HG03575 (cell line): ENCODE results near the gene AGXT.

Source experiments
- ATAC-seq: cut with Tn5 transposase; IDR thresholded peaks from one replicate; pipeline ENCODE4 v1.9.1; 2021; ENCODE audit not compliant: unreplicated experiment, insufficient number of reproducible peaks, low FRiP score; ENCODE audit errors: extremely low read depth

AGXT gene

DNA sequence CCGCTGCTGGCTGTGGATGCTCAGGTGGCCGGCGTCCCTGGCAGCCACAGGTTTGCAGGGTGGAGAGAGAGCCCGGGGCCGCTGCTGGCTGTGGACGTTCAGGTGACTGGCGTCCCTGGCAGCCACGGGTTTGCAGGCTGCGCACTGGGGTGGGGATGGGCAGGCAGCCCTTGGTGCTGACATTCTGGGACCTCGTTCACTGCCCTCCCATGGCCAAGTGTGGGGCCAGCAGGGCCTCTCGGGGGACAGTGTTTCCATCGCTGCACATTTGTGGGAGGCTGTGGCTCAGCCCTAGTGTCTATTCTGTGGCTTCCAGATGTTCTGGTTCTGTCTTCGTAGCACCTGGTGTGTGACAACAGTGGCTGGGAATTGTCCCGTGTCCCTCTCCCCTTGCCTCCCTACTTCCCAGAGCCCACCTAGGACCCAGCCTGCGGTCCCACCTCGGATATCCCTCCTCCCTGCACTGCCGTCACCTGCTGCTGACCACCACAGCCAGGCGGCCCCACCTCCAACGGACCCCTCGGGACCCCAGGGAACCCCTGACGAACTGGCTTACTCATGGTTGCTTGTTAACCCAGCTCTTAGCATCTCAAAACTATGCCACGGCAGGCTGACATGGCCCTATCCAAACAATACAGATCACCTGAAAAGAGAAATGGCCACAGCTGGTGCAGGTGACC lies 38.4 kb downstream of the AGXT start:
- no peak for ATAC-seq

DNA sequence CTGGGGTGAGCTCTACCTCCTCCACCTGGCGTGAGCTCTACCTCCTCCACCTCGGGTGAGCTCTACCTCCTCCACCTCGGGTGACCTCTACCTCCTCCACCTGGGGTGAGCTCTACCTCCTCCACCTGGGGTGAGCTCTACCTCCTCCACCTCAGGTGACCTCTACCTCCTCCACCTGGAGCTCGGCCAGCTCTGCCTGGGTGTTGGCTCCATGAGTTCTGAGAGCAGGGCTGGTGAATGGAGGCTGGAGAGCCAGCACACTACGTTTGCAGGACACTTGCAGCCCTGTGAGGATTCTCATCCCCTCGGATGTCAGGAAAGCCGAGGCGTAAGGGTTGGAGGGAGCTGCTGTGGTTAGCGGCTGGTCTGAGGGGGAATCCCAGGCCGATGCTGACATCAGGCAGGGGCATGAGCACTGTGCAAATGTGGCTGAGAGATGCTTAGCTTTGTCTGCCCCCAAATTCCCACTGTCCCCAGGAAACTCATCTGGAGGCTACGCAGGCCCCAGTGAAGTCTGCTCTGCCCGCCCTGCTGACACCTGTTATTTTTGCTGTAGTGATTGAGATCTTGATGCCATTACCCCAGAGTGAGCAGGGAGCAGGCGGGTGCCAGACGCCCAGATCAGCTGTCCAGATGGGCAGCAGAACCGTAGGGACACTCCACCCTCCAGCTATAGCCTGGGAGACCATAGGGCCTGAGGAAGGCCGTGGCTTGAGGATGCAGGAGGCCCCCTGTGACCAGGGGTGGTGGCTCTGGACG lies 40.8 kb downstream of the AGXT start:
- no peak for ATAC-seq

DNA sequence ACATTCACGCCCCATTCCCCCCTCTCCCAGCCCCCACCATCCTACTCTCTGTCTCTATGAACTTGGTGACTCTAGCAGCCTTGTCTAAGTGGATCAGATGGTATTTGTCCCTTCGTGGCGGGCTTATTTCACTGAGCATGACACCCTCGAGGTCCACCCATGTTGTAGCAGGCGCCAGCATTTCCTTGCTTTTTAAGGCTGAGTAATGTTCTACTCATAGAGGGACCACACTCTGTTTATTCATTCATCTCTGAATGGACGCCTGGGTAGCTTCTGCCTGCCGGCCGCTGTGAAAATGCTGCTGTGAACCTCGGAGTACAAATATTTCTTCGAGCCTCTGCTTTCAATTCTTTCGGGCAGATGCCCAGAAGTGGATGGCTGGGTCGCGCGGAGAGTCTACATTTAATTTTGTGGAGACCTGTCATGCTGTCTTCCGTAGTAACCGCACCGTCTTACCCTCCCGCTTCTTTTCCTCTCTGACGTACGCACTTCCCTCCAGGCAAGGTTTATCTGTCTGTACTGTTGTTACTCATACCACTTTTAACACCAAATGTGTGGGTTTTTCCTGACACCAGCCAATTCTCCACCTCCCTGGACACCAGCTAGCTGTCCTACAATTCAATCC lies 43.1 kb downstream of the AGXT start:
- no peak for ATAC-seq

DNA sequence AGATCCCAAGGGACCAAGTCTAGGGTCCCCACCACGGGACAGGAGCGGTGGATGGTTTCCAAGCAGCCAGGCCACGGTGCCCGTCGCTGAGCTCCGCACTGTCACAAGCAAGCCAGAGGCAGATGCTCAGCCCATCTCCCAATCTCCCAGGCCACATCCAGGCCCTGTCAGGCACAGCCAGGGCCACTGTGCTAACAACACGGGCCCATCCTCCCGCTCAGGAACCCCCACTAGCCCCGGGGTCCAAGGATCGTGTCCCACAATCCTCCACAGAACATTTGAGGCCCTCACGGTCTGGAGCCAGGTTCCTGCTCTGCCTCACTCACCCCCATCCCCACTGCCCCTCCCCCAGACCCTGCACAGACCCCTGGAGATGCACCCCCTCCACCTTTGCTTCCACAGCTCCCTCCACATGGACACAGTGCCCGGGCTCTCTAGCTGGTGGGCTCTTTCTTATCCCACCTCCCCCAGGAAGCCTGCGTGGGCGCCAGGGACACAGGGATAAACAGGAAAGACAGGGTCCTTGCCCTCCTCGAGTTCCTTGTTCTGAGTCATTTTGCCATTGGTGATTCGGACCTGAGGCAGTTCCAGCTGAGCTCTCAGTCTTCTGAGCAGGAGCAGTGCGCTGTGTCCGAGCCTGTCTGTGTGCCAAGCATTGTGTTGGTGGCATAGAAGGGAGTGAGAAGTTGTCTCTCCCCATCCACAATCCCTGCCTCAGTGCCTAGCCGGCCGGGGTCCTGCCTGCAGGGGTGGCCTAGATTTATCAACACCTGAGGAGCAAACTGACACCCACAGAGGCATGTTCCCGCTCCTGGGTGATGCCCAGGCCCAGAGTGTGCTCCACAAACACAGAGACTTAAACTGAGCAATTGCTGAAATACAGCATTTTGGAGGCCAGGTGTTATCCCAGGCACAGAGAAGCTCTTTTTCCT lies 44.5 kb downstream of the AGXT start:
- ATAC-seq, result no peak

DNA sequence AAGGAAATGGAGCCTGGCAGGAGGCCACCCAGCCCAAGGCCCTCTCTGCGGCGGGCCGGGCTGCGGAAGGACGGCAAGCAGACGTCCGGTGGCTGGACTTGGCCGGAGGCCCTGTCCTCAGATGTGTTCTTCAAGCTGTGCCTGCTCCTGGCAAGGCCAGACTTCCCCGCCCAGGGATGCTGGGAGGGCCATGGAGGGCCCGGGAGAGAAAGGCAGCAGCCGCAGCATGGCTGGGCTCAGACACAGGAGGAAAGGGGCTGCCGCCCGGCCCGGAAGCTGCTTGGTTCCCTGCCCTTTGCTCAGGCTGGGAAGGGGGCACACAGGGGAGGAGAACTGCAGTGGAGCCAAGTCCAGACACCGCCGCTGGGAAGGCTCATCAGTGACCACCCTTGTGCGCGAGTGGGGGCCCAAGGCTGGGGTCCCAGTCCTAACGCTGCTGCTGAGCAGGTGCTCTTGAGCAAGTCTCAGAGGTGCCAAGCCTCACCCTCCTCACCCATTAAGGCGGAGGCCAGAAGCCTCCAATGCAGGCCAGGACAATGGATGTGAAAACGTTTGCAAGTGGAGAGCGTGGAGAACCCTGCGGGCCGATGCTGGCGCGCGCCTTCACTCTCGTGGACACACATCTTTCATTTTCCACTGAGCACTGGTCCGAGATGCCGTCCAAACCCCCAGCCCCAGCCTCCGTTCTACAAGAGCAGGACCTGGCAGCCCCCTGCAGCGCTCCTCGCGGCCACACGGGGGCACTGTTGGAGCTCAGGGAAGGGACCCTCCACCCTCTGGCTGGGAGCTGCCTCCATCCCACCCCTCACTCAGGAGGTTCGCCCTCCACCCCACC lies 45.4 kb downstream of the AGXT start:
- no peak for ATAC-seq

DNA sequence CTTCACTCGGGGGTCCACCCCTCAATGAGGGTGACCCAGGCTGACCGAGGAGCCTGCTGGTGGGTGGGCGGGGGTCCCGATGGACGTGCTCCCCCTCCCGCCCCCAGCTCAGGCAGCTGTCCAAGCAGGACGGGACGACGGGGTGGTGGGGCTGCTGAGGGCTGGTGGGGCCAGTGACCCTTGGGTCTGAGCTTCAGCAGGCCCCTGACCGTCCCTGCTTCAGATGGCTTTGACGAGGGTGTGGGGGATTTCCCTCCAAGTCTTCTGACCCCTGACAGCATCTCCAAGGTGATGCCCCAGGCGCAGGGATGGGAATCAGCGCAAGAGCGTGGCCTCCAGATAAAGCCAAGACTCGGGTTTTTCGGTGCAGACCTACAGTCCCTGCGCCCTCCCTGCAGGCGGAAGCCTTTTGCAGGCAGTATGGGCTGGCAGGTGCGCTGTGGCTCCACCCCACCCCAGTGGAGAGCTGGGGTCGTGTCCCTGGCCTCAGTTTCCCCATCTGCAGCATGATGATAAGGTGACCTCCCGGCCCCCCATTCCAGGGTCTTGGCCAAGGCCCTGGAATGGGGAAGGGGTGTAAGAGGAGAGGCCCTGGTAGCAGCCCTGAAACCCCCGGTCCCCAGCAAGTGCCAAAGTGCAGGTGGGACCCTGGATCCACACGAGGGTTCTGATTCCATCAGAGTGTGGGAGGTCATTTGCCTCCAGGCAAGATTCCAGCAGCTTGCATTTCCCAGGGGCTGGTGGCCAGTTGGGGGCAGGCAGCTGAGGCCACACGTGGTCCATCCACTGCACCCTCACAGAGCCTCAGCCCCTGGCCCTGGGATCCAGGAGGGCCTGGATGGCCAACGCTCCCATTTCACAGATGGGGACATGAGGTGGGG lies 46.3 kb downstream of the AGXT start:
- no peak for ATAC-seq

DNA sequence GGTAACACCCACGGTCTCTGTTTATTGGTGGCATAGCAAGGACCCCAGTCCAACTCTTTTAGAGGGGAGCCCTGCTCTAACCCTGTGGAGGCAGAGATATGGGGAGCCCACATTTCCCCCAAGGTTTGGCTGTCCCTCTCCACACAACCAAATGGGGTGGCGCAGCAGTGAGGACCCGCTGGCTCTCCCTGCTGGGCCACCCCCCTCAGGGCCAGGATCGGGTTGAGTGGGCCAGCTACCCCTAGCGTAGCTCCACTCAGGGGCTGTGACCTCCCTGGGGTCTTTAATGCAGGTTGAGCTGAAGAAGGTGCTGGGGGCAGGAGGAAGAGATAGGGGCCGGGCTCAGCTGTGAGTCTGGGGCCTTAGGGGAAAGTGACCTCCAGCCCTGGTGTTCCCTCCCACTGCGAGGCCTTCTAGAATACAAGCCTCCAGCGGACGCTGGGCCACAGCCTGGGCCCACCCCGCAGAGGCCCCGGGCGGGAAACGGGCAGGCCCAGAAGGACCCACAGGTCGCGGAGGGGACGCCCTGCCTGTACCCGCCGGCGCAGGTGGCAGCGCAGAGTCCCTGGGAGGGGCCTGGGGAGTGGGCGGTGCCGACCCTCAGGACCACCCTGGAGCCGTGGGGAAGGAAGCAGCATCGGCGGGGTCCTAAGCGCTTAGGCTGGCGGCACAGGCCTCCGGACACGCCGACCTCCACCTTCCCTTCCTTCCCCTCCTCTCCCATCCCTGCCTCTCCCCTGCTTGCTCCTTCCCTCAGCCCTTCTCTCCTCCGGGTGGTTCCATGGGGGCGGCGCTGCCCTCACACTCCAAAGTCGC lies 47.1 kb downstream of the AGXT start:
- ATAC-seq, result no peak

DNA sequence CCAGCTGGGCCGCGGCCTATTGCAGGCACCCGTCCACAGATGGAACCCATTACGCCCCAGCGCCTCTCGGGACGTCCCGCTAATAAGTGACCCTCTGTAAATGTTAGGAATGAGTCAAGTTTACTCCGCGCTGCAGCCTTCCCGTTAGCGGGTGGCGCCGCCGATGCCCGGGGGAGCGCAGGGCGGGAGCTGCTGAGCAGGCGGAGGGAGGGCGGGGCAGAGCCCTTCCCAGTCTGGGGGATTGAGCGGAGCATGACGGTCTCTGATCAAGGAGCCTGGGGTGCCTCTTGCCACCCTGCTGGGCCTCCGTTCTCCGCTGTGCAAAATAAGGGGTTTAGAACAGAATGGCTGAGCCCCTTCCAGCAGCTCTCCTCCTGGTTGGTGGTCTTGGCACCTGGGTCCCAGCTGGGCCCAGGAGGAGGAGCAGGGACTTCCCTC lies 48.0 kb downstream of the AGXT start:
- no peak for ATAC-seq

DNA sequence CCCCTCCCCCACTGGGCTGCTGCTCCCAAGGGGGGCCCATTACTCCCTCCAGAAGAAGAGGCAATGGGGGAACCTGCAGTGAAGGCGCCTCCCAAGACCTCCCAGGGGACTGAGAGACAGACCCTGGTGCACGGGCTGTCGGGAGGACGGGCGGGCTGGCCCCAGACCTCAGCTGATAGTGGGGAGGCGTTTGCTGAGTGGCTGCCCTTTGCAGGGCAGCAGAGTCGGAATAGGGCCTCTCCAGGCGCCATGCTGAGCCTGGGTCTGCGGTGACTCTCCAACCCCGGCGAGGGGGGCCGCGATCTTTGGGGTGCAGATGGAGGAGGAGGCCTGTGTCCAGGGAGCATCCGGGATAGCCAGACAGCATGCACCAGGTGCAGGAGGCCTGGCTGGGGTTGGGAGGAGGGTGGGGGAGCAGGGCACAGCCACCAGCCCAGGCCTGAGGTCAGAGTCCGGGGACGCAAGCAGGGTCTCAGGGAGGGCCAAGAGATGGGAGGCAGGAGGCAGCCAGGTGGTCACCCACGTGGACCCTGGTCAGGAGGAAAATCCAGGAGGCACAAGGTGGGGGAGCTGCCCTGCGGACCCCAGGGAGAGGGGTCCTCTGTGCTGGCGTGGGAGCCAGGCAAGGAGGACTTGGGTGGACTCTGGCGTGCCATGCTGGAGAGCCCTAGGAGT lies 48.5 kb downstream of the AGXT start:
- ATAC-seq, result no peak

DNA sequence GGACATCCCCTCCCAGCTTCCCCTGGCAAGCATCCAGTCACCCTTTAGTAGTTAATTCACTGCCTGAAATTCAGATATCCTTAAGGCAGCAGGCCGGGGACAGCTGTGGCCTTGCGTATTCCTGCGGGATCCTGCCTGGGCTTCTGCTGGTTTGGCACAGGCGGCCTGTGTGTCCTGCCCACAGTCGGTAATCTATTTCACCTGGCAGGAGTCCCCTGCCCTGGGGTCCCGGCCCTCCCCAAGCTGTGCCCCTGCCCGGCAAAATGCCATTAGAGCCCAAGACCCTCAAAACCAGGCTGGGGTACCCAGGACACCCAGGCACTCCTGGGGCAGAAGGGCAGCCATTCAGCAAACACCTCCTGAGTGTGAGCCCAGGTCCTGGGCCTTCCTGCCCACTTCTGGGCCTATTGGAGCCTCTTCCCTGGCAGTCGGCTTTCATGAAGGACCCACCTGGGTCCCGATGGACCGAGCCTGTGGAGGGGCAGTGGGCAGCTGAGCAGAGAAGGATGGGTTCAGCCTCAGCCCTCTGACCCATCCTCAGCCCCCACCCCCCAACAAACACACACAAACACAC lies 49.1 kb downstream of the AGXT start:
- ATAC-seq, result no peak

DNA sequence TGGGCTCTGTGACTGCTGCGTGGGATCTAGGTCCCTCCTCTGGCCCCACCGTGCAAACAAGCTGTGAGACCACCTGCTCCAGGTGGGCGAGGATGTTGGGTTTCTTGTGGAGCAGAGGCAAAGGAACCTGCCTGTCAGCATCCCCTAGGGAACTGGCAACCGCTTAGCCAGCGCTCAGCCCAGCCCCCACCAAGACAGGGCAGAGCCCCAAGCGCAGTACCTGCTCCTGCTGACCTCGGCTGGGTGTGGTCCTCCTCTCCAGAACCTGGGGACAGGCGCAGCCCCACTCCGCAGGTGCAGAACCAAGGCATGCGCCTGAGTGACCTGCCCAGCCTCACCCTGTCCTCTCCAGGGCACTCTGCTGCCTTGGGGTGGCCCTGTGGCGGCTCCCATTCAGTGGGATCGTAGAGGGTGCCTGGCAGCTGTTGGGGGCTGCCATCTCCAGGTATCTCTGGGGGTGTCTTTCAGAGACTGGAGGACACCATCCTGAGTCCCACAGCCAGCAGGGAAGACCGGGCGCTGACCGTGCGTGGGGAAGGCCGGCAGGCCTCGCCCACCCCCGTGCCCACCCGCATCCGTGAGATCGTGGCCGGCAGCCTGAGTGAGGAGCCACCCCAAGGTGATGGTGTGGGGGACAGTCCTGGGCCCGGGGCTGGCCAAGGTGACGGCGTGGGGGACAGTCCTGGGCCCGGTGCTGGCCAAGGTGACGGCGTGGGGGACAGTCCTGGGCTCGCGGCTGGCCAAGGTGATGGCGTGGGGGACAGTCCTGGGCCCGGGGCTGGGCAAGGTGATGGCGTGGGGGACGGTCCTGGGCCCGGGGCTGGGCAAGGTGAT lies 49.9 kb downstream of the AGXT start:
- no peak for ATAC-seq

DNA sequence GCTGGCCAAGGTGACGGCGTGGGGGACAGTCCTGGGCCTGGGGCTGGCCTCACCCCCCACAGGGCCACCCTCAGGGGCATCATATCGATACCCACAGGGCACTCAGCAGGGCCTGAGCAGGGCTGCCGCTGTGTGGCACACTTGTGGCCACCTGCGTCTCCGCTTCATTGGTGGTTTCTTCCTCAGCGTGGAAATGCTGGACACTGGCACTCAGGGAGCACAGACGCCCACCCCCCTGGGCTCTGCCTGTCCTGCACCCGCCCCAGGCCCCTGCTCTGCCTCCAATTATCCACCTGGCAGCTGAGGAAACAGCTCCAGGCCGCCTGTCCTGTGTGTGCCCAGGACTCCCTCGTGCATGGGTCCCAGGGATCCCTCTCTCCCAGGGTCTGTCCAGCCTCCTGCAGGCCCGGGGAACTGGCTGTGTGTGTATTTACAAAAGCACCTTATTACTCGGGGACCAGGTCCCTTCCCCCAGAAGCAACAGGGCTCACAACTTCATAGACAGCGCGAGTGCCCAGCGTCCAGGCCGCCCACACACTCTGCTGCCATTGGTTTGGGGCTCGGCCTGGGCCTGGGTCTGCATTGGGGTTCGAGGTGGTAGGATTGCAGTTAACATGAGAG lies 50.6 kb downstream of the AGXT start:
- no peak for ATAC-seq

DNA sequence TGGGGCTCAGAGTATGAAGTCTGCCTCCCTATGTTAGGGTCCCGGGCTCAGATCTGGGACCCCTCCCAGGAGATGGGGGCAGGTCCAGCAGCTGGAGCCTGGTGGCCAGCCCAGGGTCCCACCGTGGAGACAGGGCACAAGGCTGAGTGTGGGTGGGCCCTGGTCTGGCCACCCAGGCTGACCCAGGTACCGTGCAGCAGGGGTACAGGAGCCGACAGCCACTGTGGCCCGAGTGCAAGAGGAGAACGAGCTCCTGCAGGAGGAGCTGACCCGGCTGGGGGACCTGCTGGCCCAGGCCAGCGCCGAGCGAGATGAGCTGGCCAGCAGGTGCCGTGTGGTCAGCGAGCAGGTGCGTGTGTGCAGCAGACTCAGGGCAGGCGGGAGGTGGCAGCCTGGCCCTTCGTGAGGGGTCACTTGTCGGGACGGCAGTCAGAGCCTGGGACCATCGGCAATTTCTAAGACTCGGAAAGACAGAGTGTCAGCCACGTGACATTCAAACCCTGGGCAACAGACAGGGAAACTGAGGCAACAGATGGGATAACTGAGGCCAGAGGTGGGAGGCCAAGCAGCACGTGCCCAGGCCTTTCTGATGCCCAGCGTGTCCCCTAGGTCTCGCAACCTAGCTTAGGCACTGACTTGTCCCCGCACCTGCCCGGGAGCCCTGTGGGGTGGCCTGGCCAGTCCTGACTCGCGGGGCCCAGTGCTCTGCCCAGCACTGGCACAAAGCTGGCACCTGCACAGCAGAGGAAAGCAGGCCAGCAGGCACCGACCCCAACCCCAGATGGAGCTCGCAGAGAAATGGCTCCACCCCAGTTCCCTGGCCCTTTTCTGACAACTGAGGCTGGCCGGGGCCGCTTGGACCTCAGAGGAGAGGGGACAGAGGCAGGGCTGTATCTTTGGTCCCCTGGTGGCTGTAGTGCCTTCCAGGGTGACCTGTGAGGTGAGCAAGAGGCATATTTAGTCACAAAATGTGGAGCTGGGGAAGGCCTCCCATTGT lies 51.5 kb downstream of the AGXT start:
- no peak for ATAC-seq

DNA sequence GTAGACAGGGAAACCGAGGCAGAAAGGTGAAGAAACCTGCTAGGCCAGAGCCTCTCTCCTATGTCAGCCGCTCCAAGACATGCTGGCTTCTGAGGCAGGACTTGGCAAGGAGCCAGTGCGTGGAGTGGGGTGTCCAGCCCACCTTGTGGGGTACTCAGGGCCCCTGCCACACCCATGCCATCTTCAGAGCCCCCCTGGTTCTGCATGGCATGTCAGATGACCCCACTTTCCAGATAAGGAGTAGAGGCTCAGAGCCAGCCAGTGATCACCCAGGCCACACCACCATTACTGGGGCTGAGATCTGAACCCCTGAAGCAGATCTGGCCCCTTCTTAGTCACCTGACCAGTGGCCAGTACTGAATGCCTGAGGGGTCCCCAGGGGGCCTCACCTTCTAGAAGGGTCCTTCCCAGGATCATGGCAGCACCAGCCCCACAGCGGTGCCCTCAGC lies 52.2 kb downstream of the AGXT start:
- no peak for ATAC-seq
